LNCaP clone FGC (cell line): ENCODE results near the gene ITGAD.

ENCODE experiments used
- DNase-seq: peaks from one replicate; pipeline ENCODE4 v3.0.0-alpha.2; 2011; ENCODE audit warnings: low read depth
- H3K4me3 ChIP-seq: 2 replicates; pipeline ENCODE4 v1.5.1; 2011; ENCODE audit warnings: mild to moderate bottlenecking, low read depth, low read length, control low read depth
- TF ChIP-seq, protein P1 (sequence below): IDR thresholded peaks from 2 replicates; pipeline ENCODE4 v1.5.1; 2012; ENCODE audit warnings: mild to moderate bottlenecking; ENCODE audit not compliant: control insufficient read depth, insufficient read depth; ENCODE audit errors: extremely low read depth

ITGAD gene

GRCh38 chr16:31365131-31365865 is 27.8 kb upstream of the ITGAD start:
- DNase-seq: no peak
- TF ChIP-seq, protein P1, sequence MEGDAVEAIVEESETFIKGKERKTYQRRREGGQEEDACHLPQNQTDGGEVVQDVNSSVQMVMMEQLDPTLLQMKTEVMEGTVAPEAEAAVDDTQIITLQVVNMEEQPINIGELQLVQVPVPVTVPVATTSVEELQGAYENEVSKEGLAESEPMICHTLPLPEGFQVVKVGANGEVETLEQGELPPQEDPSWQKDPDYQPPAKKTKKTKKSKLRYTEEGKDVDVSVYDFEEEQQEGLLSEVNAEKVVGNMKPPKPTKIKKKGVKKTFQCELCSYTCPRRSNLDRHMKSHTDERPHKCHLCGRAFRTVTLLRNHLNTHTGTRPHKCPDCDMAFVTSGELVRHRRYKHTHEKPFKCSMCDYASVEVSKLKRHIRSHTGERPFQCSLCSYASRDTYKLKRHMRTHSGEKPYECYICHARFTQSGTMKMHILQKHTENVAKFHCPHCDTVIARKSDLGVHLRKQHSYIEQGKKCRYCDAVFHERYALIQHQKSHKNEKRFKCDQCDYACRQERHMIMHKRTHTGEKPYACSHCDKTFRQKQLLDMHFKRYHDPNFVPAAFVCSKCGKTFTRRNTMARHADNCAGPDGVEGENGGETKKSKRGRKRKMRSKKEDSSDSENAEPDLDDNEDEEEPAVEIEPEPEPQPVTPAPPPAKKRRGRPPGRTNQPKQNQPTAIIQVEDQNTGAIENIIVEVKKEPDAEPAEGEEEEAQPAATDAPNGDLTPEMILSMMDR: no peak
- no peak overlapping the region for H3K4me3 ChIP-seq

DNA sequence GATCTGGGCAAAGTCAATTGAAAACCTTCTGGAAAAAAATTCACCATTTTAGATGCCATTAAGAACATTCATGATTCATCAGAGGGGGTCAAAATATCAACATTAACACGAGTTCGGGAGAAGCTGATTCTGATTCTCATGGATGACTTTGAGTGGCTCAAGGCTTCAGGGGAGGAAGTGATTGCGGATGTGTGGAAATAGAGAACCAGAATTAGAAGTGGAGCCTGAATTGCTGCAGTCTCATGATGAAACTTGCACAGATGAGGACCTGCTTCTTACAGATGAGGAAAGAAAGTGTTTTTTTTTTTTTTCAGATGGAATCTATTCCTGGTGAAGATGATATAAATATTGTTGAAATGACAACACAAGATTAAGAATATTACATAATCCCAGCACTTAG is 25.3 kb upstream of the ITGAD start:
- H3K4me3 ChIP-seq: no peak overlapping the region
- TF ChIP-seq, protein P1: no peak
- DNase-seq: no peak

- TF ChIP-seq, protein P1: no peak
- no peak overlapping the region for H3K4me3 ChIP-seq
Observed at GRCh38 chr16:31371008-31371407, 22.1 kb upstream of the ITGAD start.

DNA sequence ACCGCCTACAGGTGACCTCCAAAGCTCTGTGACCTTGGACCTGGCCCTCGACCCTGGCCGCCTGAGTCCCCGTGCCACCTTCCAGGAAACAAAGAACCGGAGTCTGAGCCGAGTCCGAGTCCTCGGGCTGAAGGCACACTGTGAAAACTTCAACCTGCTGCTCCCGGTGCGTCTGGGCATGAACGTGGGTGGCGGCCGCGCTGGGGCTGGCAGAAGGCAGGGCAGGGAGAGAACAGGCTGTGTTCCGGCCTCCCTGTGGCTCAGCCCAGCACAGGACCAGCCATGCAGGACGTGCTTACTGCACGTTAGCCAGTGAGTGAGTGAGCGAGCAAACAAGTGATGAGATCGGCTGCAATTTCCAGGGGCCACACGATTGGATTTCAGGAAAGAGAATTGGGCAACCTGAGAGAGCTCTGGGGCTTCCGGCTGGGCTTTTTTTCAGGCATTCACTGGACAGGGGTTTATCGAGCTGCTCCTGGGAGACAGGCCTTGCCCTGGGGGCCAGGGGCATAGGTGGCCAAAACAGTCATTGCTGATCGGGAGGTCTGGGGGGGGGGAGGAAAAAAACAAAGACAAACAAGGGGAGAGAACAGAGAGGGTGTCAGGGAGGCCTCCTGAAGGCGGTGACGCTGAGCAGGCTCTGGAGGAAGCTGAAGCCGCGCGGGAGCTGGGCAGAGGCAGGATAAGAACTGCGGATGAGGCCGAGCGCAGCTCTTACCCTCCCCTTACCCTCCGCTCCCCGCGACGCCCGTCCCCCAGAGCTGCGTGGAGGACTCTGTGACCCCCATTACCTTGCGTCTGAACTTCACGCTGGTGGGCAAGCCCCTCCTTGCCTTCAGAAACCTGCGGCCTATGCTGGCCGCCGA is 21.3 kb upstream of the ITGAD start:
- no peak overlapping the region for H3K4me3 ChIP-seq
- DNase-seq: no peak
- TF ChIP-seq, protein P1: no peak

More at GRCh38 chr16:31371008-31371407, 22.1 kb upstream of the ITGAD start:
- DNase-seq: no peak

GRCh38 chr16:31373235-31373634 is 19.9 kb upstream of the ITGAD start:
- TF ChIP-seq, protein P1: no peak
- H3K4me3 ChIP-seq: no peak overlapping the region

GRCh38 chr16:31375231-31375630 is 17.9 kb upstream of the ITGAD start:
- TF ChIP-seq, protein P1: no peak
- no peak for DNase-seq
- H3K4me3 ChIP-seq: no peak overlapping the region

More at GRCh38 chr16:31373235-31373634, 19.9 kb upstream of the ITGAD start:
- no peak for DNase-seq
